DLD1 (cell line): ENCODE results near the gene VANGL1.

Experiments
- in situ Hi-C: cut with HindIII; loops from 2 replicates; pipeline ENCODE4 v1.10.0; 2017; ENCODE audit warnings: low sequenced_read_pairs

Gene VANGL1

GRCh38 chr1:115726161-115726560 is 84.4 kb downstream of the VANGL1 start:
- in situ Hi-C loops = loop anchor here (25.0 kb wide), 1 partner anchor 89 kb away; the partner anchor contains the start of gene VANGL1

GRCh38 chr1:115726570-115726969 is 84.8 kb downstream of the VANGL1 start:
- in situ Hi-C loops = loop anchor here (25.0 kb wide), 1 partner anchor 89 kb away; the partner anchor contains the start of gene VANGL1

DNA sequence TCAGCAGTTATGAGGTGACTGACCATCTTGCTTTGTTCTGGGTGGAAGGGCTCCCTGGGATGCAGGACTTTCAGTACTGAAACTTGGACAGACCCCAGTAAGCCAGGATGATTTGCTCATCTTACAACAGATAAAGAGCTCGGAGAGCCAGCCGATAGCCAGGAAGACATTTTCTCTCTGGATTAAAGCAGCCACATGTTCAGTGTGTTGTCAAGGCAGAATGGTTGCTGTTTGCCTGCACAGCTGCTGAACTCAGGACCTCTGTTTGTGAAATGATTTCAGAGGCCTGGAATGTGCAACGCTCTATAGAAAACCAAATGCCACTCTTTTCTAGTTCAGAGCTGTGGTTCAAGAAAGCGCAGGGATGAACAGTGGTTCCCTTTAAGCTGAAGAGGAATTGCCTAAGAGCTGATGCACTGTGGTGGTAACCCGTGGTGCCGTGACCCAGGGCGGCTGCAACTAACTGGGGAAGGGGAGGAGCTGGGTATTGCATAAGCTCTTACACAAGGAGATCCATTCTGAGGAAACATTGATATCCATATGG is 86.0 kb downstream of the VANGL1 start:
- in situ Hi-C loops = loop anchor here (25.0 kb wide), 1 partner anchor 90 kb away; the partner anchor contains the start of gene VANGL1

- in situ Hi-C loops = loop anchor here (25.0 kb wide), 1 partner anchor 91 kb away; the partner anchor contains the start of gene VANGL1
Observed at GRCh38 chr1:115728341-115728740, 86.6 kb downstream of the VANGL1 start.

GRCh38 chr1:115729756-115730155 is 88.0 kb downstream of the VANGL1 start:
- in situ Hi-C loops = loop anchor here (25.0 kb wide), 1 partner anchor 92 kb away; the partner anchor contains the start of gene VANGL1

DNA sequence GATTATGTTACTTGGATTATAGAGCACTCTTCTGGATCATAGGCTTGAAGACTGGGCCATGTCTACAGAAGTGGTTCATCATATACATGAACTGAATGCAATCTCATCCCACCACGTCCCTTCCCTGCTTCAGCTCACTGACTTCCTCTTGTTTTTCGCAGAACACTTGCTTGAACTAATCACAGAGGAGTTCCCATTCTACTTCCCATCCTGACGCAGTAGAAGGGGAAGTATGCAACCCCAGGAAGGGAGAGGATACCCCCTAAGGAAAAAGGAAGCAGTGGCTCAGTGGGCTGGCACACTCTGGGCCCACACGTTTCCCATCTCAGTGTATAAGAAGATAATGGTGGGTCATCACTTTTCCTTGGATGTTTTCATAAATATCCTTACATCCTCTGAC is 90.5 kb downstream of the VANGL1 start:
- in situ Hi-C loops = loop anchor here (25.0 kb wide), 1 partner anchor 95 kb away; the partner anchor contains the start of gene VANGL1

GRCh38 chr1:115740811-115741210 is 99.0 kb downstream of the VANGL1 start:
- in situ Hi-C loops = loop anchor here (25.0 kb wide), 1 partner anchor 104 kb away; the partner anchor contains the start of gene VANGL1

DNA sequence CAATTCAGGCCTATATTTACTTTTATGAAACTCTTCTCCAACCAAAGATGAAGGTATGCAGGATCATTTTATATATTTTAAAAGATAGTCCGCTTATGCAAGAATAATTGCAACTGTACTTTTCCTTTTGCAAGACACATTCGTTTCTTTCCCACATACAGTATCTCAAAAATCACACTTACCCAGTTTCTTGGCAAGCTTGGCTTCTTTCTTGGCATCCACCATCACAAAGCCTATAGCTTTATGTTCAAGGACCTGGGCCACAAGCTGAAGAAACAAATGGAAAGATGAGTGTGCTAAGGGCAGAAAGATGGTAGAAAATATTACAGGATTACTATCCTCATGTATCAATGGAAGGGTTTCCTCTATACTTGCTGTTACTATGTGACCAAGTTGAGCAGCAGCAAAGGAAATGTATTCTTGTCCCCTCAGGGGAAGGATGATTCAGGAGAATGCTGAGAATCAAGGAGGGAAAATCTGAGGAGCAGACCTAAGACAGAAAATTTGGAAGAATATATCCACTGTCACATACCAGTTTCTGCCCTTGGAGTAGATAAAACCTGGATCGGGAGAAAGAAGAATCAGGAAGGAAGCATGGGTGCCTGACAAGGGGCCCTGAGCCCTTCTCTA is 103.0 kb downstream of the VANGL1 start:
- in situ Hi-C loops = loop anchor here (25.0 kb wide), 1 partner anchor 107 kb away; the partner anchor contains the start of gene VANGL1

GRCh38 chr1:115746021-115746690 is 104.4 kb downstream of the VANGL1 start:
- in situ Hi-C loops = loop anchor here (25.0 kb wide), 1 partner anchor 109 kb away; the partner anchor contains the start of gene VANGL1
